Psoas muscle (tissue), 8 donors: Measurements from ENCODE around the gene JPH3. TPM values are rescaled to one million over a fixed set of nuclear protein-coding genes. Genes with fewer than 3 reads are reported as not detected.
A peak's percentile ranks its signal among the peaks of the same experiment; 100 is the strongest.
"Not testable (repeated sequence)": the region's sequence is repeated elsewhere in the genome, so short reads cannot be mapped to it uniquely, and the experiment has no call there.

Experiments
- ATAC-seq, 4 donors: fragments of 200-7000 bp; cut with Tn5 transposase; one replicate each; pipeline ENCODE4 v1.9.1; 2020; ENCODE audit warnings: moderate library complexity in 3 of 4, mild to moderate bottlenecking in 2 of 4
- DNase-seq, 2 donors: peaks; one replicate each; pipeline ENCODE4 v3.0.0-alpha.2; 2020
- H3K27ac ChIP-seq: fragments of 200-600 bp; one replicate; pipeline ENCODE4 v1.8.0; 2022
- H3K27me3 ChIP-seq, 3 donors: fragments of 200-600 bp in 1 of 3; one replicate each; pipeline versions ENCODE4 v1.6.1 to v1.8.0; 2013 to 2022; ENCODE audit warnings: low read length in 2 of 3, mild to moderate bottlenecking in 2 of 3, moderate library complexity in 1 of 3; ENCODE audit not compliant: insufficient read depth in 3 of 3
- H3K36me3 ChIP-seq, 2 donors: fragments of 200-600 bp in 1 of 2; one replicate each; pipeline versions ENCODE4 v1.6.1 to v1.8.0; 2013 to 2022; ENCODE audit warnings: low read depth in 1 of 2, mild to moderate bottlenecking in 1 of 2, moderate library complexity in 1 of 2; ENCODE audit not compliant: insufficient read depth in 1 of 2
- H3K4me1 ChIP-seq: fragments of 200-600 bp; one replicate; pipeline ENCODE4 v1.8.0; 2022
- H3K4me3 ChIP-seq: fragments of 200-600 bp; one replicate; pipeline ENCODE4 v1.8.0; 2022; ENCODE audit warnings: mild to moderate bottlenecking
- H3K9me3 ChIP-seq: fragments of 200-600 bp; one replicate; pipeline ENCODE4 v1.8.0; 2022
- WGBS, 3 donors: extraction: QIAGEN DNeasy Blood & Tissue Kit; methylation state at CpG; one replicate each; pipeline versions ENCODE4 v1.1.6 to v1.1.7; 2013; 5-methylcytosine and 5-hydroxymethylcytosine counted together
- intact Hi-C, 2 donors: fragments of 100-400 bp; cut with DNase I; formaldehyde crosslinking; loops; one replicate each; pipeline versions ENCODE4 v1.11.0 to v1.14.2; 2022
- polyA plus RNA-seq, 3 donors: library from polyadenylated mRNA; stranded (reverse); fragments of 200-250 nt; gene quantifications; one replicate each; pipeline ENCODE4 v1.2.3, GENCODE V29; 2013
- total RNA-seq, 4 donors: library from RNA; stranded (reverse); fragmentation: NEBNext Ultra II Directional in 2 of 4; extraction: Animal tissue kit (Norgen Biotek cat#: 25700) in 2 of 4; gene quantifications; one replicate each; pipeline versions ENCODE4 v1.2.1 to v1.2.4, GENCODE V29; 2021 to 2023
- TF ChIP-seq, protein P1 (sequence below): fragments of 200-600 bp; IDR thresholded peaks from one replicate; pipeline ENCODE4 v1.8.0; 2022; ENCODE audit warnings: antibody characterized with exemption
- donor health status: healthy with polysubstance abuse.
- donor health status: DM: no; HTN: no; CAD: no; lungs with moderate emphysema.
- donor health status: Bipolar disorder and iron deficiency.
- donor health status: healthy.
- donor health status: DM: yes; HTN: yes; CAD: no.
- donor health status: DM: no; HTN: no; CAD: no.
- donor health status: DM: no; HTN: no; CAD: no.
- donor health status: DM: yes; HTN: yes; CAD: no.

JPH3 gene
- total and polyA plus RNA-seq, 7 donors = 0.03 to 0.13 (median 0.04) TPM; not detected in 2

DNA sequence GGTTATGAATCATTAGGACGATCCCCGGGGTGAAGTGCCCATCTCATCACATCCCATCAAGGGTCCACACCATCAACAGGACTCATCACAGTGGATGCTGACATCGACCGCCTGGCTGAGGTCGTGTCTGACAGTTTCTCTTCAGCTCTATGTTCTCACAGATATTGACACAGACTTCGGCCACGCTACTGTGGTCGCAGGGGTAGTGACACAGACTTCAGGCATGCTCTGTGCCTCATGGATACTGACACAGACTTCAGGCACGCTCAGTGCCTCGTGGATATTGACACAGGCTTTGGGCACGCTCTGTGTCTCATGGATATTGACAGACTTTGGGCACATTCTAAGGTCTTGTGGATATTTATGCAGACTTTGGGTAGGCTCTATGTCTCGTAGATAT is 113.3 kb downstream of the JPH3 start:
- no peak for DNase-seq
- Histone ChIP-seq H3K9me3 (no peaks in the 10 kb centered on the region), H3K27ac (no peak overlapping the region), H3K4me3 (no peak overlapping the region), H3K4me1 (no peaks in the 10 kb centered on the region), H3K27me3 (no peaks in the 10 kb centered on the region), H3K36me3 (peaks cover 0 to 50% of the 10 kb centered on the region in 2 donors)
- ATAC-seq = no peak
- WGBS, 3 donors = 95 to 96% (median 96%) methylated on average over 12 of the region's 12 CpGs
- TF ChIP-seq, protein P1, sequence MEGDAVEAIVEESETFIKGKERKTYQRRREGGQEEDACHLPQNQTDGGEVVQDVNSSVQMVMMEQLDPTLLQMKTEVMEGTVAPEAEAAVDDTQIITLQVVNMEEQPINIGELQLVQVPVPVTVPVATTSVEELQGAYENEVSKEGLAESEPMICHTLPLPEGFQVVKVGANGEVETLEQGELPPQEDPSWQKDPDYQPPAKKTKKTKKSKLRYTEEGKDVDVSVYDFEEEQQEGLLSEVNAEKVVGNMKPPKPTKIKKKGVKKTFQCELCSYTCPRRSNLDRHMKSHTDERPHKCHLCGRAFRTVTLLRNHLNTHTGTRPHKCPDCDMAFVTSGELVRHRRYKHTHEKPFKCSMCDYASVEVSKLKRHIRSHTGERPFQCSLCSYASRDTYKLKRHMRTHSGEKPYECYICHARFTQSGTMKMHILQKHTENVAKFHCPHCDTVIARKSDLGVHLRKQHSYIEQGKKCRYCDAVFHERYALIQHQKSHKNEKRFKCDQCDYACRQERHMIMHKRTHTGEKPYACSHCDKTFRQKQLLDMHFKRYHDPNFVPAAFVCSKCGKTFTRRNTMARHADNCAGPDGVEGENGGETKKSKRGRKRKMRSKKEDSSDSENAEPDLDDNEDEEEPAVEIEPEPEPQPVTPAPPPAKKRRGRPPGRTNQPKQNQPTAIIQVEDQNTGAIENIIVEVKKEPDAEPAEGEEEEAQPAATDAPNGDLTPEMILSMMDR = no peak
- intact Hi-C loops = no loop called here

DNA sequence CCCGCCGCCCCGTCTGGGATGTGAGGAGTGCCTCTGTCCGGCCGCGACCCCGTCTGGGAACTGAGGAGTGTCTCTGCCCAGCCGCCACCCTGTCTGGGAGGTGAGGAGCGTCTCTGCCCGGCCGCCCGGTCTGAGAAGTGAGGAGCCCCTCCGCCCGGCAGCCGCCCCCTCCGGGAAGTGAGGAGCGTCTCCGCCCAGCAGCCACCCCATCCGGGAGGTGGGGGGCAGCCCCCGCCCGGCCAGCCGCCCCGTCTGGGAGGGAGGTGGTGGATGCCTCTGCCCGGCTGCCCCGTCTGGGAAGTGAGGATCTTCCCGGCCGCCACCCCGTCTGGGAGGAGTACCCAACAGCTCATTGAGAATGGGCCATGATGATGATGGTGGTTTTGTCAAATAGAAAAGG is 116.5 kb downstream of the JPH3 start:
- ATAC-seq = not testable (repeated sequence)

DNA sequence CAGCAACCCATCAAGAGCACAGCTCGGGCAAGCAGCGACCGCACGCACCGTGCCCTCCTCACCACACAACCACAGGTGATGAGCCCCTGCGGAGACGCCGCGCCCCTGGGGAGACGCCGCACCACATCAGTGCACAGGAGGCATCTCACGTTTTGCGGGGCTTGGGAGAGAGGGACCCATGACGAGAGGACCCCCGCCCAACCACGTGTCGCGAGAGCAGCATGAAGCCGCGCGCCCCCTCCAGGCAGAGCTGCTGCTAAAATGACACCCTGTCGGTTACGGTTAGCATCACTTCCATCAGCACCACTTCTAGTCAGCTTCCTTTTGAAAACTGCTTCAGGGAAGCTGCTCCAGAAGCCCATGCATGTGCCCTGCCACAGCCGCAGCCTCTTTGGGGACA is 118.1 kb downstream of the JPH3 start:
- TF ChIP-seq, protein P1 = no peak
- ATAC-seq (no peak), DNase-seq (no peak)
- H3K4me3 ChIP-seq = no peak overlapping the region
- intact Hi-C loops = no loop called here
- no peaks in the 10 kb centered on the region for H3K27me3 ChIP-seq
- peaks cover 0 to 5% of the 10 kb centered on the region in 2 donors for H3K36me3 ChIP-seq
- peaks cover 4% of the 10 kb centered on the region for H3K4me1 ChIP-seq
- H3K9me3 ChIP-seq = no peaks in the 10 kb centered on the region
- 96 to 98% (median 97%) methylated on average over 24 of the region's 24 CpGs for WGBS, 3 donors
- H3K27ac ChIP-seq = no peak overlapping the region

More for the DNA sequence above, 116.5 kb downstream of the JPH3 start:
- H3K4me1 ChIP-seq, H3K27me3 ChIP-seq, H3K9me3 ChIP-seq, H3K27ac ChIP-seq, H3K4me3 ChIP-seq, intact Hi-C loops, DNase-seq: not testable (repeated sequence)
- 95 to 99% (median 97%) methylated on average over 21 to 28 of the region's 28 CpGs for WGBS, 3 donors
- H3K36me3 ChIP-seq = peaks cover 0 to 21% of the 10 kb centered on the region in 2 donors

DNA sequence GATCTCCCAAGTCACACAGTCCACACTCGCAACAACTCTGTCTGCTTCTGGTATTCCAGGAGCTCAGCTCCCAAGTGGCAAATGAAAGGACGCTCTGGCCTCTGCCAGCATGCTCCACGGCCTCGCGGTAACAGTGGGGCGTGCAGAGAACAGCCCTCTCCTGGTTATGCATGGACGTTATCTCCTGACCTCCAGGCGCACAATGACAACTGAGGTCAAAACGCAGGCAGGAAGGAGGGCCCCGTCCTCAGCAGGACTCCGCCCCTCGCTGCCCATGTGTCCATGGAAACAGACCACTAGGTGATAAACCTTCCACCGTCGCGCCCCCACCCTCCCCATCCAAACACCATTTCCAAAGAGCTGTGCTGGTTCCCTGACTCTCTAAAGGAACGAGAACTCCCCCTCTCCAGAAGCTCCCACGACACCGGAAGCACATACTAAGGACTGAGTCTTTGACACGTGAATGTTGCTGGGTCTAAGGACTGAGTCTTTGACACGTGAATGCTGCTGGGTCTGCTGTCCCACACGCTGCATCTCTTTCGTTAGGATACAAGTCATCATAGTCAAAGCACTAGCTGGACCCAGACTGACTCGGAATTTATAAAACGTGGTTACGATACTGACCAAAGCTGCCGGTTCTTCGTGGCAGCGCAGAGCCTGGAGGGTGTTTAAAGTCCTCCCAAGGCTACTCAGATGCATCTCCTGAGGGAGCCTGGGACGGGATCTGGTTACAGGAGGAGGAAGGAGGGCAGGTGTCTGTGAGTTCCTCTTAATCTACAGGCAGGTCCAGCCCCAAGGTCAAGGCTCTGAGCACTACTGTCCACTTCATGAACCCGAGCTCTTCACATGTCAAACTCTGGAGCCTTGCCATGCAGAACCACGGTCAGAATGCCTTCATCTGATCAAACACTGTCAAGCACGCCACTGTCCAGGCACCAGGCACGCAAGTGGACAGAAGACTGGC is 119.6 kb downstream of the JPH3 start:
- Histone ChIP-seq H3K27me3 (no peaks in the 10 kb centered on the region), H3K9me3 (no peaks in the 10 kb centered on the region), H3K36me3 (no peaks in the 10 kb centered on the region), H3K27ac (no peak overlapping the region), H3K4me1 (peaks cover 4% of the 10 kb centered on the region), H3K4me3 (no peak overlapping the region)
- intact Hi-C loops = no loop called here
- ATAC-seq (no peak), DNase-seq (no peak)
- TF ChIP-seq, protein P1 = no peak
- WGBS, 3 donors = 90 to 92% (median 91%) methylated on average over 33 of the region's 33 CpGs

DNA sequence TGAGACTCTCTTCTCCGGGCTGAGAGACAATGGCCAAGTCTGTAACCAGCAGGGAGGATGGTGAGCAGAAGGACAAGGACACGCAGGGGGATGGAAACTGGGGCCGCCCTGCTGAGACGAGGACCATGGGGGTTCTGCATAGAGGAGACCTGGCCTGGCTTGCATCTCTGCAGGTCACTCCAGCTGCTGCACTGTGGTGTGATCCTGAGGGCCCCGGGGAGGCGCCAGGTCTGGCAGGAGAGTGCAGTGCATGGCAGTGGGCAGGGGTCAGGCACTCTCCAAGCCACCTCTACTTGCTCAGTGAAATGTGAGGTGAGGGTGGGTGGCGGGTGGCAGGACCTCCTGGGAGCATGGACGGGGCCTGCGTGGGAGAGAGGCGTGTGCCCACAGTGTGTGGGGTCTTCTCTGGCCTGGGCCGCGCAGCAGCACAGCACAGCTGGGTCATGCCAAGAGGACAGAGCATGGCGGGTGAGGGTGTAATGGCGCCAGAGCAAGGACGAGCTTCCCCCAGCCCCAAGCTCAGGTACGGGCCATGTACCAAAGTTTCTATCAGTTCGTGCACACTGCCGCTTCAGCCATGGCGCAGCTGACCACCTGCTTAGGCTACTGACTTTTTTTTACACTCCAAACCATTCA is 120.4 kb downstream of the JPH3 start:
- TF ChIP-seq, protein P1 = no peak
- ATAC-seq = peak in 3 of 4 donors; percentile 16 to 25 (median 18)
- peaks cover 0 to 5% of the 10 kb centered on the region in 2 donors for H3K36me3 ChIP-seq
- H3K27ac ChIP-seq = no peak overlapping the region
- no peaks in the 10 kb centered on the region for H3K9me3 ChIP-seq
- peaks cover 4% of the 10 kb centered on the region for H3K4me1 ChIP-seq
- no peak overlapping the region for H3K4me3 ChIP-seq
- intact Hi-C loops = no loop called here
- H3K27me3 ChIP-seq = no peaks in the 10 kb centered on the region
- DNase-seq = no peak
- 77 to 86% (median 79%) methylated on average over 19 of the region's 19 CpGs for WGBS, 3 donors
